Ureter (tissue), 1 donor: Measurements from ENCODE around the gene TRIM37. TPM values are rescaled to one million over a fixed set of nuclear protein-coding genes. Genes with fewer than 3 reads are reported as not detected.

Experiments used
- DNase-seq: peaks from one replicate; pipeline ENCODE4 v3.0.0-alpha.2; 2020; ENCODE audit warnings: low spot score
- total RNA-seq: library from RNA; stranded (reverse); gene quantifications from one replicate; pipeline ENCODE4 v1.2.4, GENCODE V29; 2023
- donor health status: DM: yes; HTN: yes; CAD: no.

The TRIM37 gene
- total RNA-seq, 1 donor from 2014 or later, result 17.2 TPM

DNA sequence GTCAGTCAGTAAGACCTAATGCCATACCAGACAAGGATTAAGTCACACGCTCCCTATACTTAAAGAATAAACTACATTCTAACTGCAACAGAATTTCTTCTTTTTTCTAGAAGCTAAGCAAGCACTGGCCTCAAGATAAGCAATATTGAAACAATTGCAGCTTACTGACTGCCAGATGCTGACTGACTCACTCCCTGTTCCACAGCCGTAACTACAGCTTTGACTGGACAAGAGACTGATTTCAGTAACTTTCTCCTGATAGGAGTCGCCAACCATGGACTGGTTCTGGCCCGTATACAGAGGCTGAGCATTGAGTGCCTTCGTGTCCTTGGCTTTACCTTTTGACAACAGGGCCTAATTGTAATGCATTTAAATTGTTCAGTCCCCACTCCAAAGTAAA, 67.9 kb downstream of the TRIM37 start:
- DNase-seq, result no peak

DNA sequence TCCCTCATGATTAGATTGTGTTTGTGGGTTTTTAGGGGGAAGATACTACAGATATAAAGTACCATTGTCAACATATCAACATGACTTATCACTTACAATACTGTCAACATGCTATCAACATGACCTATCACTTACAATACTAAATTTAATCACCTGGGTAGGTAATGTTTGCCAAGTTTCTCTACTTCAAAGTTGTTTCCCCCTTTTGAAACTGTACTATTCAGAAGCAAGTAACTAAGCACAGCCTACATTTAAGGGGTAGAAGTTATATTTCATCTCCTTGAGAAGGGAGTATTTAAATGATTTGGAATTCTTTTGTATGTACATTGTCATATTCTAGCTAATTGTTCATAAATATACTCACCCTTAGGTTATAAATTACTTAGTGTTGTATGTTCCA, 68.7 kb downstream of the TRIM37 start:
- no peak for DNase-seq

DNA sequence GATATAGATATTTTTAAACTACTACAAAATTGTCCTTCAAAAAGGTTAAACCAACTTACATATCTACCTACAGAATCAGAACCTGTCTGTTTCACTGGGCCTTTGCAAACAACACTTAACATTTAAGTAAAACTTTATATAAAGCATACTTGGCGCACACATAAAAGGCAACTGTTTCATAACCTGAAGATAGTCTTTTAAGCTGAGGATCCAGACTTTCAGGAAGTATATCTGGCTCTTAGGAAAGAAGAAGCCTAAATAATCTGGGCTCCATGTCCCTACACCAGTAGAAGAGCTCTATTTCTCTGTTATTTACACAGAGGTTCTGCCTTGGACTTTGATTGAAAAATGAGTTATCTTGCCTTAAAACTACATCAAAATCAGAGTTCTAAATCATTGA, 75.9 kb downstream of the TRIM37 start:
- DNase-seq, result no peak

DNA sequence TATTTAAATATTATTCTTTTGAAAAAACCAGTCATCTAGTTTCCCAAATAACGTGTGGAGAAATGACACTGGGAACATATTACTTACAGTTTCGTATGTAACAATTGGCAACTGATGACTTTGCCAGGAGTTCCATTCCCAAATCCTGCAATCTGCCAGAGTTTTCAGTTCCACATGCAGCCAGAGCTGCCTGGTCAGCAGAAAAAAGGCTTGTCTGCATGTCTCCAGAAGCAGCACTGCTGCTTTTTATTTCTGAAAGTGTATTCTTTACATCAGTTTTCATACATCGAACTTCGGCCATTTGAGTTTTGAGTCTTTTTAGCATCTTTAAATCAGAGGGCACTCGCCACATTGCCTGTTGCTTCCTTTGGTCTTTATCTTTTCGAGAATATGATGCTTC, 78.4 kb downstream of the TRIM37 start:
- no peak for DNase-seq

DNA sequence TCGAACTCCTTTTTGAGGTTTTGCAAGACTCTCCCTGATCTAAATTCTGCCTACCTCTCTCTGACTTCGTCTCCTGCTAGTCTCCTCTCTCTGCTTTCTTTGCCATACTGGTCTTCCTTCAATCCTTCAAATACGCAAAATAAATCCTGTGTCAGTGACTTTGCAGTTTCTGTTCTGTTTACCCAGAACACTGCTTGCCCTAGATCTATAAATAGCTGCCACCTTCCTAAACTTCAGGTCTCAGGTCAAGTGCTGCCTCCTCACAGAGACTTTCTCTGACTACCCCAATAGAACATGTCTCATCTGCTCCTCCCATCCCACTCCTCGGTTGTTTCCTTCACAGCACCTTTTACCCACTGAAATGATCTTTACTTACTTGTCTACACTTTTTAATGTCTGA, 78.9 kb downstream of the TRIM37 start:
- no peak for DNase-seq

DNA sequence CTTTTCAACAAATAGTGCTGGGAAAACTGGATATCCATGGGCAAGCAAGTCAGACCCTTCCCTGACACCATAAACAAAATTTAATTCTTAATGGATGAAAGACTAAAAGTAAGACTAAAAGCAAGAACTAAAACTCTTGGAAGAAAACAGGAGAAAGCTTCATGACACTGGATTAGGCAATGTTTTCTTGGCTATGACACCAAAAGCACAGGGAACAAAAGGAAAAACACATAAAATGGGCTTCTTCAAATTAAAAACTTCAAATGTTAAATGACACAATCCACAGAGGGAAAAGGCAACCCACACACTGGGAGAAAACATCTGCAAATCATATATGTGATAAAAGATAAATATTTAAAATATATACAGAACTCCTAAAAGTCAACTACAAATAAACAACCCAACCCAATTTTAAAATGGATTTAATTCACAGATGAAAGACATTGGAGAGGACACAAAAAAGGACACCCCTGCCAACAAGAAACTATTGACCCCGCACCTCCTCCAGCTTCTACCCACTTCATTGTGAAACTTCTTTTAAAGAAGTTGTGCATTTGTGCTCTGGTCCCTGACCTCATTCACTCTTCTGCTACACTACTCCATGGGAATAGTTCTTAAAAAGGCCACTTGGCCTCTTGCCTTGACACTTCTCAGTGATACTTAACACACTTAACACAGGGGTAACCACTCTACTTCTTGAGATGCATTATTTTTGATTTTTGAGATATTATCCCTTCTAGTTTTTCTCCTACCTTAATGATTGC, 80.3 kb downstream of the TRIM37 start:
- no peak for DNase-seq

DNA sequence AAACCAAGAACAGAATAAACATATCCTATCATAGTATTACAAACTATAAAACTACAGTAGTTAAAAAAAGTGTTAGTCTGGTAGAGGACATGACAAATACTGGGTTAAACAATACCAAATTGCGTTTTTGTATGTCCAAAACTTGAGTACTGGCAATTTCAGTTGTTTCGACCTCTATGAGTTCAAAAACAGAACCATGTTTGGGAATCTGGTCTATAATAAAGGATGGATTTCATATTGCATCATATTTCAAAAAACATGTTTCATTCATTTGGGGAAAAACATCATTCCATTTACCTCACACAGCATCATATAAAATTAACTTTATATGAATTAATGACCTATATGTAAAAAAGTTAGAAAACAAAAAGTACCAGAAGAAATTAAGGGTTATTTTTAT, 81.8 kb downstream of the TRIM37 start:
- no peak for DNase-seq

DNA sequence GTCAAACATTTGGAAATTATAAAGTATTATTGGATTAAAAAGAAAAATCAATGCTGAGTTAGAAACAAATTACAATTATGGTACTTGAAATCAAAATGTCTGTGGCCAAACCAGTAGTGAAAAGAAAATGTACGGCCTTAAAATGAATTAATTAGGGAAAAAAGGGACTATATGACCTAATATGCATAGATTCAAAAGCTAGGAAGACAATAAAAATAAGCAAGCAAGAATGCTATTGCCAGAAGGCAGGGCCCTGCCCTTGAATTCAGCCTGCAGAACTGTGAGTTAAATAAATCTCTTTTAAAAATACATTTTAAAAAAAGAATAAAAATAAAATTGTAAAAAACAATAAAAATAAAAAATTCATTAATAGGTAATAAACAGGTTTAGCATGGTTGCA, 88.7 kb downstream of the TRIM37 start:
- no peak for DNase-seq

DNA sequence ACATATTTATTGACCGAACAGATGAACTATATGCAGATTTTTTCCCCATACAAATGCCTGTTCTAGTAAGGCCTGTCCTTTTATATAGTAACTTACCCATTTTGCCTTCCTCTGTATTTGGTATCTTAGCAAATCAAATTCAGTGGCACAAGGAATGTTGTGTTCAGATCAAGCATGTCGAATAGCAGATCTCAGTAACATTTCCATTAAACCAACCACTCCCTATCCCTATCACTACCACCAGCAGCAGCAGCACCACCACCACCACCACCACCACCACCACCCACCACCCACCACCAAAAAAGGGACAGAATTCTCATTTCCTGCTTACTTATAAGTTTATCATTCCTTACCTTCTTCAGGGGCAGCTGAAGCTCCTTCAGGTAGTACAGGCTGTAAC, 94.7 kb downstream of the TRIM37 start:
- DNase-seq, result no peak

DNA sequence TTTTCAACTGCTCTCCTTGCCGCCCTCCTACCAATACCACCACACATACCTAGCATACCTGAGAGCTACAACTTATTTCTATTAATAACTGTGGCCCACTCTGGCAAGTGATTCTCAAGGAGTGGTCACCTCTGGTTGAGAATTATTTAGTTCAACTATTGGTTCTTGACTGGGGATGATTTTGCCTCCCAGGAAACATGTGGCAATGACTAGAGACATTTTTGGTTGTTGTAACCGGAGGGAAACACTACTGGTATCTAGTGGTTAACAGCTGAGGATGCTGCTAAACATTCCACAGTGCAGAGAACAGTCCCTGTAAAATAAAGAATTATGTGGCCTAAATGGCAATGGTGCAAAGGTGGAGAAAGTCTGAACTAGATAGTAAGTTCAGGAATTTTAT, 96.7 kb downstream of the TRIM37 start:
- DNase-seq, result no peak

DNA sequence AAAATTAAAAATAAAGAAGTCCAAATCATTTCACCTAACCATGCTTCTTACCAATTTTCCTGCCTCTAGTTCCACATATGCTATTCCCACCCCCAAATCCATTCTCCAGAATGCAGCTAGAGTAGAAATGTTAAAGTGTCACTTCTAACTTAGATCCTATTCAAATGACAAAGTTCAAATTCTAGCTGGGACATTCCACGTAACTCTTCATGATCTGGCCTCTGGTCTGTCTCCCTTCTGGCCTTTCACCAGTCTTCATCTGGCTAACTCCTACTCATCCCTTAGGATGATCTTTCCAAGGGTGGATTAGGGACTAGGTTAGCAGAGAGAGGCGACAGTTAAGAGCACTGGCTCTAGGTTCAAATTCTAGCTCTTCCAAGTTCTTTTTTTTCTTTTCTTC, 97.9 kb downstream of the TRIM37 start:
- DNase-seq, result no peak

DNA sequence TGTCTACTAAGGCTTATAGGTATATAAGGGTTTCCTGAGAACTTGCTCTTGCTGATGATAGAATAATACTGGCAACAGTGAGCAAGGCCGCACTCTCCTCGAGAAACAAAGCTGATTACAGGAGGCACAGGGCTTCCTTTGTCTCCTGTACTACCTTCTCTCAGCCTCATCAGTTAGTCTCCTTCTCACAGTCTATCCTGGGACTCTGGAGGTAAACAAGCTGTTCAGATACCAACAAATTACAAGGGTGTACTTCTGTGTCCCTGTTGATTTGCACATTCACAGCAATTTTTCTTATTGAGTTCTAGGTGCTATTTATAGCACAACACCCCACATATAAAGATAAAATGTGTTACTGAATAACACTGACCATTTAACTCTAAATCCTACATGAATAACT, 98.7 kb downstream of the TRIM37 start:
- DNase-seq, result no peak

DNA sequence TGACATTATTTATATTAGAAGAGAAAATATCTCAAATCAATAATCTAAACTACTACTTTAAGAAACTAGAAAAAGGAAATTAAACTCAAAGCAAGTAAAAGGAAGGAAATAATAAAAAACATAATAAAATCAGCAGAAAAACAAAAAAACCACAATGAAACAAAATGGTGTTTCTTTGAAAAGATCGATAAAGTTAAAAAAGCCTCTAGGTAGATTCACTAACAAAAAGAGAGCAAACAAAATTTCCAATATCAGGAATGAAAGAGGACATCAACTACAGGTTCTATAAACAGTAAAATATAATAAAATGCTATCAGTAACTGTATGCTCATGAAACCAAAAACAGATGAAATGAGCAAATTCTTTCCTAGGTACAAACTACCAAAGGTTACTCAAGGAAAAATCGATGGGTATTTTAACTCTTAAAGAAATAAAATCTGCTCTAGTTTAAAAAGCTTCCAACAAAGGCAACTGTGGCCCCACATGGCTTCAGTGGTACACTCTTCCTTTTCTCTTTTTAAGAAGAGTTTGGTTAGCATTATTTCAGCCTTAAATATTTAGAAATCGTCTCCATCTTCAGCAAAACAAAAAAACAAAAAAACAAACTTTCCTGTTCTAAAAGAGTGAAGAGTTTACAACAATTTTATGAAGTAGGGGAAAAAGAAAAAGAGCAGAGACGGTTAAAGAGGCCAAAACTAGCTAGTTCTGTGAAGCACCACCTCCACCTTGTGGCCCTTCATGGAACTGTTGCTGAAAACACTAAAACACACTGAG, 102.2 kb downstream of the TRIM37 start:
- peak; percentile 69 for DNase-seq

DNA sequence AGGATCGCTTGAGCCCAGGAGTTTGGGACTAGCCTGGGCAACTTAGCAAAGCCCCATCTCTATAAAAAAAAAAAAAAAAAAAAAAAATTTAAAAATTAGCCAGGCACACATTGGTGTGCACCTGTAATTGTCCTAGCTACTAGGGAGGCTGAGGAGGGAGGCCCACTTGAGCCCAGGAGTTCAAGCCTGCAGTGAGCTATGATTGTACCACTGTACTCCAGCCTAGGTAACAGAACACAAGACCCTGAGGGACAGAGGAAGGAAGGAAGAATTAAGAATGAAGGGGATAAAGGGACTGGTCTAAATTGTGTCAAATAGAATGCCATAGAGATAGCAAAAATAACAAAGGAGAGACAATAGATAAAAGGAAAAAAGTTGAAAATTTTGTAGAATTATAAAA, 102.8 kb downstream of the TRIM37 start:
- DNase-seq, result no peak

DNA sequence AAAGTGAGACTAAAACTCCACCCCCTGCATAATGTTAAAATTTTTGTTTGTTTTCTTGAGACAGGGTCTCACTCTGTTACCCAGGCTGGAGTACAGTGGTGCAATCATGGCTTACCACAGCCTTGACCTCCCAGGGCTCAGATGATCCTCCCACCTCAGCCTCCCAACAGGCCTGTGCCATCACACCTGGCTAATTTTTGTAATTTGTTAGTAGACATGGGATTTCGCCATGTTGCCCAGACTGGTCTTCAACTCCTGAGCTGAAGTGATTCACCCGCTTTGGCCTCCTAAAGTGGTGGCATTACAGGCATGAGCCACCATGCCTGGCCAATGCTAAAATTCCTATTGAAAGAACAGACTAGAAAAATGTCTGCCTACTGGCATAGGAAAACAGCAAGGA, 103.8 kb downstream of the TRIM37 start:
- no peak for DNase-seq

DNA sequence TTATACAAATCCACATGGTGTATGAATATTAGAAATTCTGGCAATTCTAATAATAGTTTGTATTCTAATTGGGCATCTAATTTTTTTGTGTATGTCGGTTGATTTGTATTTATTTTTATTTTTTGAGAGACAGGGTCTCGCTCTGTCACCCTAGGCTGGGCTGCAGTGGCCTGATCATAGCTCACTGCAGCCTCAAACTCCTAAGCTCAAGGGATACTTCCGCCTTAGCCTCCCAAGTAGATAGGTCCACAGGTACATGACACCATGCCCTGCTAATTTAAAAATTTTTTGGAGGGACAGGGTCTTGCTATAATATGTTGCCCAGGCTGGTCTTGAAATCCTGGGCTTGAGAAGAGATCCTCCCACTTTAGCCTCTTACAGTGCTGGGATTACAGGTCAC, 104.6 kb downstream of the TRIM37 start:
- DNase-seq, result no peak

DNA sequence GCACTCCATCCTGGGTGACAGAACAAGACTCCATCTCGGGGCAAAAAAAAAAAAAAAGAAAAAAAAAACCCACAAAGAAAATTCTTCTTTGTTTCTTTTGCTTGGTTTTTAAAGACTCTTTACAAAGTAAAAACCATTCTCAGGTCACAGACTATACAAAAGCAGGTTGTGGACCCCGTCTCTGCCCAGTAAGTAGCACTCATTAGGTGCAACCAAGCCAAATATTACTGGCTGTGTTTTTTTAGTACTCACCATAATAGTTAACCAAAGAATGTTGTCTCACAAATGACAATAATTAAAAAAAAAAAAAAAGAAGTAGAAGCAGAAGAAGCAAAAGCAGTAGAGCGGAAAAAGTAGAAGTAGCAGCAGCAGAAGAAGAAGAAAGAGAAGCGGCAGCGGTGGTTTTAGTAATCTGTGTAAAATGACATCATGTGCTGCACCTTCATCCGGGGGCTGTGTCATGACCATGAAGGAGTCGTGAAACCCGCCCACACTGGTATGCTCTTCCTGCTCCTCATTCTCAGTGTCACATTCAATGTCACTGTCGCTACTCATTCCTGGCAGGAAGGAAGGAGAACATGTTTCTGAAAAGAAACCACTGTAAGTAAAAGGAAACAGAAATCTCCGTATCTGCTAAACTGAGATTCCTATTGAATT, 105.4 kb downstream of the TRIM37 start:
- no peak for DNase-seq

DNA sequence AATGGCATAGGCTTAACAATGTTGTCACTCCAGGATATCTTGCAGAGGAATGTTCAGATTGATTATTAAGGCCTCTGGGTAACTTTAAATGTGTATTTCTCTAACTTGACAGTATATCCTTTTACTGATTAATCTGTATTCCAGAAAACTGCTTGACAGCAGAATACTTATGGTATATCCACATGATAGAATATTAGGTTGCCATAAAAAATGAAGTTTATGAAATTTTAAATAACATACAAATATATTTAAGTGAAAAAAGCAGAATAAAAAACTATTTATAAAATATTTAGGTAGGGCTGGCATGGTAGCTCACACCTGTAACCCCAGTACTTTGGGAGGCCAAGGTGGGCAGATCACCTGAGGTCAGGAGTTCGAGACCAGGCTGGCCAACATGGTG, 106.7 kb downstream of the TRIM37 start:
- DNase-seq, result no peak

DNA sequence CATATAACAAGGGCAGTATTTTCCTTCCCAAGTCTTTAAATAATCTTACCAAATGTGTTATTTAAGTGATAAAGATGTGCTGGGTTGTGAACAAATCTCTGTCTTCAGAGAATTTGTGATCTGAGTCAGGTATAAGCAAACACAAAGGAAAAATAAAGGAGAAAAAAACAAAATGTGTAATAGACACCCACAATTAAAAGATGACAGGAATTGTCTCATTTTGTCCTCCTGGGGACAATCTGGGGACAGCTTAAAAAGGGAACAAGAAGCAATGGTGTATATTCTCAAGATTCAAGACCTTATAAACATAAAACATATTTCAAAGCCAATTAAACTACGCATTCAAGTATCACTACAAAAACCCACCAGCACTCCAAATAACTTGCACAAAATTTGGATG, 107.2 kb downstream of the TRIM37 start:
- no peak for DNase-seq

DNA sequence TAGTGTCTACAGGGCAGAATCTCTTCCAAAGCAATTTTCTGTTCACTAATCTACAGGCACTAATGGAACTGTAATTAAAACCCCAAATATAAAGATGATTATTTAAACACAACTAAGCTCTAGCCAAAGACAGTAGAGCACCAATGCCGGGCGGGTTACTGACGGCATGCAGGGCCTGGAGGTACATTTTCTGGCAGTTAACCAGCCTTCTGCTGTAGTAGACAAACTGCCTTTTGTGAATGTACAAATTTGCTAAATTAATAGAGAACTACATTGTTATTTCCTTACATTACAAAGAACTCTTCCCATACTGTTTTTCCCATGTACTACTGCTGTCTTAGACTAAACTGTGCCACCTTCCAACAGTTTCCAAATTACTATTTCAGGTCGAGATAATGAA, 107.8 kb downstream of the TRIM37 start:
- no peak for DNase-seq

DNA sequence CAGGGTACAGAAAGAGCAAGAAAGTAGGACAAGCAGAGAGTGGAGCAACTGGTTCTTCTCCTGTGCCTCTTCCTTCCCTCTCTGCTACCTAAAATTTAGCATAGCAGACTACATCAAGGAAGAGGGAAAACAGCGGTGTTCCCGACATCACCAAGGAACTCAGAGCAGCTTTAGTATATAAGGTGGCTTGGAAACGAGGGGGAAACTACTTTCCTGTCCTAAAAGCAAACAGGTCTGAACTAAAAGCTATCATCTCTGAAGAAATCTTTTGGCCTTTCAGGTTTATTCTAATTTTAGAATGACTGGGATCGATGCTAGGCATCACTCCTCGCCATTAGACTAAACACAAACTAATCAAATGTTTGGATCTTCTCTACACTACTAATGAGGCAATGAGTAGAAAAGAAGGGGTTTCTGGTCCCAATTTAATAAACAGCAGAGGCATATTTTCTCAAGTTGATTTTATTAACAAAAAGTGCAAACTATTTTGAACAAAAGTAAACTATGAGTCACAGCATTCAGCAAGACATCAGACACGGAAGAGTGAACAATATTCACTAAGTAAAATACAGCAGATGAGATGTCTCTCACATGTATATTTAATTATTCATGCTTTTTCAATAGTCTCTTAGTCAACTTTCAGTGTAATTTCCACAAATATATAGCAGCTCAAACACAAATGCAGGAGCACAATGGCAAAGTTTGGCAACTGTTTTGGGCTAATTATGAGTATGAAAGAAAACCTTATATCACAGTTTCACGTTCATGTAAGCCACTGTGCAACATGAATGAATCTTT, 108.7 kb downstream of the TRIM37 start:
- no peak for DNase-seq

DNA sequence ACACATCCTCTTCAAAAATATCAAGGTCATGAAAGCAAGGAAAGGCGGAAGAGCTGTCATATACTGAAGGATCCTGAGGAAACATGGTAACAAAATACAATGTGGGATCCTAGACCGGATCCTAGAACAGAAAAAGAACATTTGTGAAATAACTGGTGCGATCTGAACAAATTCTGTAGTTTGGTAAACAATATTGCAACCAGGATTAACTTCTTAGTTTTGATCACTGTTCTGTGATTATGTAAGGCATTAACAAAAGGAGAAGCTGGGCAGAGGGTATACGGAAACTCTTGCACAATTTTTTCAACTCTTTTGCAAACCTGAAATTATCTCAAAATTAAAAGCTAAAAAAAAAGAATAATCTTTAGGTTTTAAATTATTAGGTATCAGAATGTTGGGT, 109.7 kb downstream of the TRIM37 start:
- DNase-seq, result no peak
